ENCODE results near the gene STAT3. TPM values are rescaled to one million over a fixed set of nuclear protein-coding genes. Genes with fewer than 3 reads are reported as not detected.

STAT3 gene
- total and polyA plus RNA-seq, 9 of the 15 experiments (the other 6 are each of a cell fraction or from before 2014, with no cell fraction given) = 90.0 to 179 (median 114) TPM

GRCh38 chr17:42288803-42289610 lies 99.2 kb downstream of the STAT3 start (continued):
- no peak for TF ChIP-seq ZNF717 (CRISPR knock-in tag; IDR thresholded peaks at IDR 0.05)
- TF ChIP-seq TAF9B (IDR thresholded peaks at IDR 0.05; ENCODE audit: partially characterized antibody) = no peak
- TF ChIP-seq ZNF436 (CRISPR knock-in tag; IDR thresholded peaks at IDR 0.05) = no peak
- TF ChIP-seq PHF21A (IDR thresholded peaks at IDR 0.05; ENCODE audit: borderline replicate concordance, low read depth) = no peak
- TF ChIP-seq EHMT2 (IDR thresholded peaks at IDR 0.05) = no peak
- TF ChIP-seq, protein P1, sequence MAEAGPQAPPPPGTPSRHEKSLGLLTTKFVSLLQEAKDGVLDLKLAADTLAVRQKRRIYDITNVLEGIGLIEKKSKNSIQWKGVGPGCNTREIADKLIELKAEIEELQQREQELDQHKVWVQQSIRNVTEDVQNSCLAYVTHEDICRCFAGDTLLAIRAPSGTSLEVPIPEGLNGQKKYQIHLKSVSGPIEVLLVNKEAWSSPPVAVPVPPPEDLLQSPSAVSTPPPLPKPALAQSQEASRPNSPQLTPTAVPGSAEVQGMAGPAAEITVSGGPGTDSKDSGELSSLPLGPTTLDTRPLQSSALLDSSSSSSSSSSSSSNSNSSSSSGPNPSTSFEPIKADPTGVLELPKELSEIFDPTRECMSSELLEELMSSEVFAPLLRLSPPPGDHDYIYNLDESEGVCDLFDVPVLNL (CRISPR knock-in tag; IDR thresholded peaks at IDR 0.05; ENCODE audit: low read depth) = 0 out of 2 replicates have a peak, but pooled peaks have one; percentile 12
- TF ChIP-seq, protein P2, sequence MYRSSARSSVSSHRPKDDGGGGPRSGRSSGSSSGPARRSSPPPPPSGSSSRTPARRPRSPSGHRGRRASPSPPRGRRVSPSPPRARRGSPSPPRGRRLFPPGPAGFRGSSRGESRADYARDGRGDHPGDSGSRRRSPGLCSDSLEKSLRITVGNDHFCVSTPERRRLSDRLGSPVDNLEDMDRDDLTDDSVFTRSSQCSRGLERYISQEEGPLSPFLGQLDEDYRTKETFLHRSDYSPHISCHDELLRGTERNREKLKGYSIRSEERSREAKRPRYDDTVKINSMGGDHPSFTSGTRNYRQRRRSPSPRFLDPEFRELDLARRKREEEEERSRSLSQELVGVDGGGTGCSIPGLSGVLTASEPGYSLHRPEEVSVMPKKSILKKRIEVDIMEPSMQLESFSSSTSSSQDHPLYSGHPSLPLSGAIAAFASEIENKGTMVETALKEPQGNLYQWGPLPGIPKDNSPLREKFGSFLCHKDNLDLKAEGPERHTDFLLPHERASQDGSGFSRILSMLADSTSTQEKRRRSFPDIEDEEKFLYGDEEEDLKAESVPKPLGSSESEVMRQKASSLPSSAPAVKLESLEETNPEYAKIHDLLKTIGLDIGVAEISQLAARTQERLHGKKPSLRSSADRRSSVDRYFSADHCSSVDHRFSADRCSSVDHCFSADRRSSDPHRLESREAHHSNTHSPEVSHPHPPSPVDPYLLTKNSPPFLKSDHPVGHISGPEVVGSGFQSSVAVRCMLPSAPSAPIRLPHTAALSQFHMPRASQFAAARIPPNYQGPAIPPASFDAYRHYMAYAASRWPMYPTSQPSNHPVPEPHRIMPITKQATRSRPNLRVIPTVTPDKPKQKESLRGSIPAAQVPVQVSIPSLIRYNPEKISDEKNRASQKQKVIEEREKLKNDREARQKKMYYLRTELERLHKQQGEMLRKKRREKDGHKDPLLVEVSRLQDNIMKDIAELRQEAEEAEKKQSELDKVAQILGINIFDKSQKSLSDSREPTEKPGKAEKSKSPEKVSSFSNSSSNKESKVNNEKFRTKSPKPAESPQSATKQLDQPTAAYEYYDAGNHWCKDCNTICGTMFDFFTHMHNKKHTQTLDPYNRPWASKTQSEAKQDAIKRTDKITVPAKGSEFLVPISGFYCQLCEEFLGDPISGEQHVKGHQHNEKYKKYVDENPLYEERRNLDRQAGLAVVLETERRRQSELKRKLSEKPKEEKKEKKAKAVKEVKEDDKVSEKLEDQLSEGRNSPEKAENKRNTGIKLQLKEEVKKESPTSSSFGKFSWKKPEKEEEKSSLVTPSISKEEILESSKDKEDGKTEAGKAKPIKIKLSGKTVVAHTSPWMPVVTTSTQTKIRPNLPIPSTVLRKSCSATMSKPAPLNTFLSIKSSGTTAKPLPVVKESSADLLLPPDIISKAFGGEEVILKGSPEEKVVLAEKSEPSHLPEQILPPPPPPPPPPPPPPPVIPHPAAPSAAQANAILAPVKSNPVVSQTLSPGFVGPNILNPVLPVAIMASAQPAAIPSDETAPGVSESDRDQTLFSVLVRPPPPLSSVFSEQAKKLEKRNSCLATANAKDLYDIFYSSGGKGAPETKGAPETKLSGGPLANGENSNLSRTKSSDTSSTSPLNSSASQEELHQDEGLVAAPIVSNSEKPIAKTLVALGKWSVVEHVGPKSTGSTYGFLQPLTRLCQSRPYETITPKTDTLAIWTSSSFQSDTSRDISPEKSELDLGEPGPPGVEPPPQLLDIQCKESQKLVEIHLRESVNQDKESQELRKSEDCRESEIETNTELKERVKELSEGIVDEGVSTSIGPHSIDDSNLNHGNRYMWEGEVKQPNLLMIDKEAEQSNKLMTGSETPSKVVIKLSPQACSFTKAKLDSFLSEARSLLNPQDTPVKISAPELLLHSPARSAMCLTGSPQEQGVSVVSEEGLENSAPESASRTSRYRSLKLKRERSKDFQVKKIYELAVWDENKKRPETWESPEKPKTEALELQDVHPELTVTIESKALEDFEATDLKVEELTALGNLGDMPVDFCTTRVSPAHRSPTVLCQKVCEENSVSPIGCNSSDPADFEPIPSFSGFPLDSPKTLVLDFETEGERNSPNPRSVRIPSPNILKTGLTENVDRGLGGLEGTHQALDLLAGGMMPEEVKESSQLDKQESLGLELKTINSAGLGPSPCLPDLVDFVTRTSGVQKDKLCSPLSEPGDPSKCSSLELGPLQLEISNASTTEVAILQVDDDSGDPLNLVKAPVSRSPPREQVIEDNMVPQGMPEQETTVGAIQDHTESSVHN (IDR thresholded peaks at IDR 0.05; ENCODE audit: borderline replicate concordance in 1 of 2, low read depth in 1 of 2) = no peak
- TF ChIP-seq NRF1 (conservative IDR thresholded peaks at IDR 0.05 in 1 of 2, IDR thresholded peaks at IDR 0.05 in 1 of 2) = peak; percentile 19 to 54; a peak in 2 of 4 replicates
- TF ChIP-seq SMARCE1 (IDR thresholded peaks at IDR 0.05) = no peak
- TF ChIP-seq TFAM (CRISPR knock-in tag; conservative IDR thresholded peaks at IDR 0.05) = no peak
- no peak for TF ChIP-seq CBFA2T2 (conservative IDR thresholded peaks at IDR 0.05)
- TF ChIP-seq POLR2AphosphoS5 (IDR thresholded peaks at IDR 0.05; ENCODE audit: control insufficient read depth, insufficient read depth, low read depth, low read length) = 0 out of 2 replicates have a peak, but pooled peaks have one; percentile 49
- TF ChIP-seq MIER1 (IDR thresholded peaks at IDR 0.05; ENCODE audit: low read depth) = no peak
- TF ChIP-seq MTA3 (IDR thresholded peaks at IDR 0.05; ENCODE audit: borderline replicate concordance) = no peak
- no peak for TF ChIP-seq NR2C2 (CRISPR knock-in tag; IDR thresholded peaks at IDR 0.05)
- TF ChIP-seq NR2C2 (tag; IDR thresholded peaks at IDR 0.05) = 0 out of 2 replicates have a peak, but pooled peaks have one; percentile 23
- no peak for TF ChIP-seq ELF2 (CRISPR knock-in tag; IDR thresholded peaks at IDR 0.05)
- TF ChIP-seq, protein P3, sequence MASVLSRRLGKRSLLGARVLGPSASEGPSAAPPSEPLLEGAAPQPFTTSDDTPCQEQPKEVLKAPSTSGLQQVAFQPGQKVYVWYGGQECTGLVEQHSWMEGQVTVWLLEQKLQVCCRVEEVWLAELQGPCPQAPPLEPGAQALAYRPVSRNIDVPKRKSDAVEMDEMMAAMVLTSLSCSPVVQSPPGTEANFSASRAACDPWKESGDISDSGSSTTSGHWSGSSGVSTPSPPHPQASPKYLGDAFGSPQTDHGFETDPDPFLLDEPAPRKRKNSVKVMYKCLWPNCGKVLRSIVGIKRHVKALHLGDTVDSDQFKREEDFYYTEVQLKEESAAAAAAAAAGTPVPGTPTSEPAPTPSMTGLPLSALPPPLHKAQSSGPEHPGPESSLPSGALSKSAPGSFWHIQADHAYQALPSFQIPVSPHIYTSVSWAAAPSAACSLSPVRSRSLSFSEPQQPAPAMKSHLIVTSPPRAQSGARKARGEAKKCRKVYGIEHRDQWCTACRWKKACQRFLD (CRISPR knock-in tag; IDR thresholded peaks at IDR 0.05) = no peak
